Measurements from ENCODE around the gene SCAPER. TPM values are rescaled to one million over a fixed set of nuclear protein-coding genes. Genes with fewer than 3 reads are reported as not detected.

The SCAPER gene
- total RNA-seq, 1 experiment from 2014 or later = 10.3 TPM

DNA sequence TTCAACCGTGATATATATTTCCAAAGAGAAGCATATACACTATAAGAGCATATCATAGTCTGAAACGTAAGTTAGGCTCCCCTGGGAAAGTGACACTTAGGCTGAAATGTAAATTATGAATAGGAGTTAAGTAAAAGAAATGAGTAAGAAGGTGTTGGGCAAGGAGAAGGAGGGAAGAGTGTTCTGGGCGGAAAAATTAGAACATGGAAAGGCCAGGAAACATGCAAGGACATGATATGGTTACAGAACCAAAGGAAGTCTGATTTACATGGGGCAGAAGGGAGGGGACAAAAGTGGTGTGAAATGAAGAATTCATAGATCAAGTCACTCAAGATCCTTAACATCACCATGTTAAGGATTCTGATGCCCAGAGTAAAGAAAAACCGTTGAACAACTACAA, 75.2 kb downstream of the SCAPER start (continued):
- TF ChIP-seq, protein P1, sequence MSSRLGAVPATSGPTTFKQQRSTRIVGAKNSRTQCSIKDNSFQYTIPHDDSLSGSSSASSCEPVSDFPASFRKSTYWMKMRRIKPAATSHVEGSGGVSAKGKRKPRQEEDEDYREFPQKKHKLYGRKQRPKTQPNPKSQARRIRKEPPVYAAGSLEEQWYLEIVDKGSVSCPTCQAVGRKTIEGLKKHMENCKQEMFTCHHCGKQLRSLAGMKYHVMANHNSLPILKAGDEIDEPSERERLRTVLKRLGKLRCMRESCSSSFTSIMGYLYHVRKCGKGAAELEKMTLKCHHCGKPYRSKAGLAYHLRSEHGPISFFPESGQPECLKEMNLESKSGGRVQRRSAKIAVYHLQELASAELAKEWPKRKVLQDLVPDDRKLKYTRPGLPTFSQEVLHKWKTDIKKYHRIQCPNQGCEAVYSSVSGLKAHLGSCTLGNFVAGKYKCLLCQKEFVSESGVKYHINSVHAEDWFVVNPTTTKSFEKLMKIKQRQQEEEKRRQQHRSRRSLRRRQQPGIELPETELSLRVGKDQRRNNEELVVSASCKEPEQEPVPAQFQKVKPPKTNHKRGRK (CRISPR knock-in tag; IDR thresholded peaks at IDR 0.05; ENCODE audit: borderline replicate concordance) = no peak
- TF ChIP-seq SOX15 (CRISPR knock-in tag; IDR thresholded peaks at IDR 0.05) (no peak), RELA (CRISPR knock-in tag; IDR thresholded peaks at IDR 0.05; ENCODE audit: borderline replicate concordance) (no peak), ELF4 (CRISPR knock-in tag; IDR thresholded peaks at IDR 0.05; ENCODE audit: low read depth) (no peak), NFYB (CRISPR knock-in tag; conservative IDR thresholded peaks at IDR 0.05; ENCODE audit: low read depth) (no peak), SMAD3 (CRISPR knock-in tag; IDR thresholded peaks at IDR 0.05; ENCODE audit: borderline replicate concordance) (no peak), ZNF671 (CRISPR knock-in tag; IDR thresholded peaks at IDR 0.05) (no peak)
- TF ChIP-seq, protein P2, sequence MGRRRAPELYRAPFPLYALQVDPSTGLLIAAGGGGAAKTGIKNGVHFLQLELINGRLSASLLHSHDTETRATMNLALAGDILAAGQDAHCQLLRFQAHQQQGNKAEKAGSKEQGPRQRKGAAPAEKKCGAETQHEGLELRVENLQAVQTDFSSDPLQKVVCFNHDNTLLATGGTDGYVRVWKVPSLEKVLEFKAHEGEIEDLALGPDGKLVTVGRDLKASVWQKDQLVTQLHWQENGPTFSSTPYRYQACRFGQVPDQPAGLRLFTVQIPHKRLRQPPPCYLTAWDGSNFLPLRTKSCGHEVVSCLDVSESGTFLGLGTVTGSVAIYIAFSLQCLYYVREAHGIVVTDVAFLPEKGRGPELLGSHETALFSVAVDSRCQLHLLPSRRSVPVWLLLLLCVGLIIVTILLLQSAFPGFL (CRISPR knock-in tag; IDR thresholded peaks at IDR 0.05; ENCODE audit: borderline replicate concordance) = no peak
- TF ChIP-seq, protein P3, sequence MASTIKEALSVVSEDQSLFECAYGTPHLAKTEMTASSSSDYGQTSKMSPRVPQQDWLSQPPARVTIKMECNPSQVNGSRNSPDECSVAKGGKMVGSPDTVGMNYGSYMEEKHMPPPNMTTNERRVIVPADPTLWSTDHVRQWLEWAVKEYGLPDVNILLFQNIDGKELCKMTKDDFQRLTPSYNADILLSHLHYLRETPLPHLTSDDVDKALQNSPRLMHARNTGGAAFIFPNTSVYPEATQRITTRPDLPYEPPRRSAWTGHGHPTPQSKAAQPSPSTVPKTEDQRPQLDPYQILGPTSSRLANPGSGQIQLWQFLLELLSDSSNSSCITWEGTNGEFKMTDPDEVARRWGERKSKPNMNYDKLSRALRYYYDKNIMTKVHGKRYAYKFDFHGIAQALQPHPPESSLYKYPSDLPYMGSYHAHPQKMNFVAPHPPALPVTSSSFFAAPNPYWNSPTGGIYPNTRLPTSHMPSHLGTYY (CRISPR knock-in tag; IDR thresholded peaks at IDR 0.05) = no peak
- TF ChIP-seq, protein P4, sequence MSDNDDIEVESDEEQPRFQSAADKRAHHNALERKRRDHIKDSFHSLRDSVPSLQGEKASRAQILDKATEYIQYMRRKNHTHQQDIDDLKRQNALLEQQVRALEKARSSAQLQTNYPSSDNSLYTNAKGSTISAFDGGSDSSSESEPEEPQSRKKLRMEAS (CRISPR knock-in tag; IDR thresholded peaks at IDR 0.05) = no peak
- TF ChIP-seq, protein P5, sequence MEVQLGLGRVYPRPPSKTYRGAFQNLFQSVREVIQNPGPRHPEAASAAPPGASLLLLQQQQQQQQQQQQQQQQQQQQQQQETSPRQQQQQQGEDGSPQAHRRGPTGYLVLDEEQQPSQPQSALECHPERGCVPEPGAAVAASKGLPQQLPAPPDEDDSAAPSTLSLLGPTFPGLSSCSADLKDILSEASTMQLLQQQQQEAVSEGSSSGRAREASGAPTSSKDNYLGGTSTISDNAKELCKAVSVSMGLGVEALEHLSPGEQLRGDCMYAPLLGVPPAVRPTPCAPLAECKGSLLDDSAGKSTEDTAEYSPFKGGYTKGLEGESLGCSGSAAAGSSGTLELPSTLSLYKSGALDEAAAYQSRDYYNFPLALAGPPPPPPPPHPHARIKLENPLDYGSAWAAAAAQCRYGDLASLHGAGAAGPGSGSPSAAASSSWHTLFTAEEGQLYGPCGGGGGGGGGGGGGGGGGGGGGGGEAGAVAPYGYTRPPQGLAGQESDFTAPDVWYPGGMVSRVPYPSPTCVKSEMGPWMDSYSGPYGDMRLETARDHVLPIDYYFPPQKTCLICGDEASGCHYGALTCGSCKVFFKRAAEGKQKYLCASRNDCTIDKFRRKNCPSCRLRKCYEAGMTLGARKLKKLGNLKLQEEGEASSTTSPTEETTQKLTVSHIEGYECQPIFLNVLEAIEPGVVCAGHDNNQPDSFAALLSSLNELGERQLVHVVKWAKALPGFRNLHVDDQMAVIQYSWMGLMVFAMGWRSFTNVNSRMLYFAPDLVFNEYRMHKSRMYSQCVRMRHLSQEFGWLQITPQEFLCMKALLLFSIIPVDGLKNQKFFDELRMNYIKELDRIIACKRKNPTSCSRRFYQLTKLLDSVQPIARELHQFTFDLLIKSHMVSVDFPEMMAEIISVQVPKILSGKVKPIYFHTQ (CRISPR knock-in tag; IDR thresholded peaks at IDR 0.05) = no peak

DNA sequence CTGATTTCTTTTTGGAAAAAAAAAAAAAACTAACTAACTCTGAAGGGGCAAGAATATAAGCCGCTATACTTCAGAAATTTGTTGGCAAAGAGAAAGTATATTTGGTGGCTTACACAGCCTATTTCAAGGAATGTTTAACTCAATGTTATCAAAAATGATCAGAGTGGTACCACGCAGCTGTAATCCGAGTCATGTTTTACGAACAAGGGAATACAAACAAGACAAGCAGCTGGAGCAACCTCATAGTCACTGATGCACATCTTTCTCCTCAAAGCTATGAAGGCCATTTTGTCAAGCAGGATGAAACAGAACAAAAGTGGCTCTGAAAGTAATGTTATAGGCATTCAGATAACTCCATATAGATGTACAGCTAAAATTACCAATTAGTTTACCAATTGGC, 81.2 kb downstream of the SCAPER start:
- Mint-ChIP-seq H3K9me3 (peaks cover 8% of the 10 kb centered on the region), H3K27ac (no peak overlapping the region), H3K4me3 (no peak overlapping the region), H3K27me3 (ENCODE audit: low read depth) (no peaks in the 10 kb centered on the region), H3K36me3 (peaks cover 8% of the 10 kb centered on the region), H3K4me1 (no peaks in the 10 kb centered on the region; the same call in 1 of the 2 replicates)
- DNase-seq (ENCODE audit: low spot score) (no peak), ATAC-seq (no peak)
- ChIA-PET POLR2A (no interaction called here), CTCF (no interaction called here)
- TF ChIP-seq NR1H2 (CRISPR knock-in tag; IDR thresholded peaks at IDR 0.05) (no peak), ZNF423 (CRISPR knock-in tag; IDR thresholded peaks at IDR 0.05) (no peak), ZNF671 (CRISPR knock-in tag; IDR thresholded peaks at IDR 0.05) (no peak), IRF2 (CRISPR knock-in tag; IDR thresholded peaks at IDR 0.05; ENCODE audit: borderline replicate concordance, low read depth) (no peak), ELF4 (CRISPR knock-in tag; IDR thresholded peaks at IDR 0.05; ENCODE audit: low read depth) (no peak), CBFB (CRISPR knock-in tag; IDR thresholded peaks at IDR 0.05; ENCODE audit: low read depth) (no peak), ESRRA (CRISPR knock-in tag; IDR thresholded peaks at IDR 0.05; ENCODE audit: borderline replicate concordance) (no peak), FOXJ3 (CRISPR knock-in tag; IDR thresholded peaks at IDR 0.05; ENCODE audit: borderline replicate concordance) (no peak), SMAD3 (CRISPR knock-in tag; IDR thresholded peaks at IDR 0.05; ENCODE audit: borderline replicate concordance) (no peak)
- TF ChIP-seq, protein P6, sequence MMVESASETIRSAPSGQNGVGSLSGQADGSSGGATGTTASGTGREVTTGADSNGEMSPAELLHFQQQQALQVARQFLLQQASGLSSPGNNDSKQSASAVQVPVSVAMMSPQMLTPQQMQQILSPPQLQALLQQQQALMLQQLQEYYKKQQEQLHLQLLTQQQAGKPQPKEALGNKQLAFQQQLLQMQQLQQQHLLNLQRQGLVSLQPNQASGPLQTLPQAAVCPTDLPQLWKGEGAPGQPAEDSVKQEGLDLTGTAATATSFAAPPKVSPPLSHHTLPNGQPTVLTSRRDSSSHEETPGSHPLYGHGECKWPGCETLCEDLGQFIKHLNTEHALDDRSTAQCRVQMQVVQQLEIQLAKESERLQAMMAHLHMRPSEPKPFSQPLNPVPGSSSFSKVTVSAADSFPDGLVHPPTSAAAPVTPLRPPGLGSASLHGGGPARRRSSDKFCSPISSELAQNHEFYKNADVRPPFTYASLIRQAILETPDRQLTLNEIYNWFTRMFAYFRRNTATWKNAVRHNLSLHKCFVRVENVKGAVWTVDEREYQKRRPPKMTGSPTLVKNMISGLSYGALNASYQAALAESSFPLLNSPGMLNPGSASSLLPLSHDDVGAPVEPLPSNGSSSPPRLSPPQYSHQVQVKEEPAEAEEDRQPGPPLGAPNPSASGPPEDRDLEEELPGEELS (CRISPR knock-in tag; IDR thresholded peaks at IDR 0.05) = no peak
- TF ChIP-seq, protein P7, sequence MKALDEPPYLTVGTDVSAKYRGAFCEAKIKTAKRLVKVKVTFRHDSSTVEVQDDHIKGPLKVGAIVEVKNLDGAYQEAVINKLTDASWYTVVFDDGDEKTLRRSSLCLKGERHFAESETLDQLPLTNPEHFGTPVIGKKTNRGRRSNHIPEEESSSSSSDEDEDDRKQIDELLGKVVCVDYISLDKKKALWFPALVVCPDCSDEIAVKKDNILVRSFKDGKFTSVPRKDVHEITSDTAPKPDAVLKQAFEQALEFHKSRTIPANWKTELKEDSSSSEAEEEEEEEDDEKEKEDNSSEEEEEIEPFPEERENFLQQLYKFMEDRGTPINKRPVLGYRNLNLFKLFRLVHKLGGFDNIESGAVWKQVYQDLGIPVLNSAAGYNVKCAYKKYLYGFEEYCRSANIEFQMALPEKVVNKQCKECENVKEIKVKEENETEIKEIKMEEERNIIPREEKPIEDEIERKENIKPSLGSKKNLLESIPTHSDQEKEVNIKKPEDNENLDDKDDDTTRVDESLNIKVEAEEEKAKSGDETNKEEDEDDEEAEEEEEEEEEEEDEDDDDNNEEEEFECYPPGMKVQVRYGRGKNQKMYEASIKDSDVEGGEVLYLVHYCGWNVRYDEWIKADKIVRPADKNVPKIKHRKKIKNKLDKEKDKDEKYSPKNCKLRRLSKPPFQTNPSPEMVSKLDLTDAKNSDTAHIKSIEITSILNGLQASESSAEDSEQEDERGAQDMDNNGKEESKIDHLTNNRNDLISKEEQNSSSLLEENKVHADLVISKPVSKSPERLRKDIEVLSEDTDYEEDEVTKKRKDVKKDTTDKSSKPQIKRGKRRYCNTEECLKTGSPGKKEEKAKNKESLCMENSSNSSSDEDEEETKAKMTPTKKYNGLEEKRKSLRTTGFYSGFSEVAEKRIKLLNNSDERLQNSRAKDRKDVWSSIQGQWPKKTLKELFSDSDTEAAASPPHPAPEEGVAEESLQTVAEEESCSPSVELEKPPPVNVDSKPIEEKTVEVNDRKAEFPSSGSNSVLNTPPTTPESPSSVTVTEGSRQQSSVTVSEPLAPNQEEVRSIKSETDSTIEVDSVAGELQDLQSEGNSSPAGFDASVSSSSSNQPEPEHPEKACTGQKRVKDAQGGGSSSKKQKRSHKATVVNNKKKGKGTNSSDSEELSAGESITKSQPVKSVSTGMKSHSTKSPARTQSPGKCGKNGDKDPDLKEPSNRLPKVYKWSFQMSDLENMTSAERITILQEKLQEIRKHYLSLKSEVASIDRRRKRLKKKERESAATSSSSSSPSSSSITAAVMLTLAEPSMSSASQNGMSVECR (CRISPR knock-in tag; IDR thresholded peaks at IDR 0.05; ENCODE audit: borderline replicate concordance) = no peak
- TF ChIP-seq, protein P2 (CRISPR knock-in tag; IDR thresholded peaks at IDR 0.05; ENCODE audit: borderline replicate concordance) = no peak
- TF ChIP-seq, protein P8, sequence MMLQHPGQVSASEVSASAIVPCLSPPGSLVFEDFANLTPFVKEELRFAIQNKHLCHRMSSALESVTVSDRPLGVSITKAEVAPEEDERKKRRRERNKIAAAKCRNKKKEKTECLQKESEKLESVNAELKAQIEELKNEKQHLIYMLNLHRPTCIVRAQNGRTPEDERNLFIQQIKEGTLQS (CRISPR knock-in tag; conservative IDR thresholded peaks at IDR 0.05) = no peak

All from WTC11 (cell line).